ENCODE data around the gene MARCHF10.

DNA sequence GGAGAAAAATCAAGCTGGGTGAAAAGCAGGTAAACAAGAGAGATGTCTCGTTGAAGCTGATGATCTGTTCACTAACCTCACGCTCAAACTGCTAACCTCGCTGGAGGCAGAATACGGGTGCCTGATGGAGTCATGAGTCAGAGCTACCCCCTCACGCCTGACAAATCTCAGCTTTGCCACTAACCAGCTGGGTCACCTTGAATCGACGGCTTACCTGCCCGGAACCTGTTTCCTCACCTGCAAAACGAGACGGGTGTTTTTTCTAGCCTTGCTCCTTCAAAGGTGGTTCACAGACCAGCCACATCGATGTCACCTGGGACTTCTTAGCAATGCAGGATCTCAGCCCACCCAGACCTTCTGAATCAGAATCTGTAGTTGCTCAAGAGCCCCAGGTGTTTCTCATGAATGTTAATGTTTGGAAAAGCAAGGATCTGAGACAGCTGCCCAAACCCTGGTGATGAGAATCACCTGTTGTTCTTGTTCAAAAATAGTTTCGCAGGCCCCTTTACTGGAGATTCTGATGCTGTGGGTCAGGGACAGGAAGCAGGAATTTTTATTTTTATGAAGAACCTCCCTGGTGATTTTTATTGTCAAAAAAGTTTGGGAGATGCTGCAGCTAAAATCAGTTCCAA lies 56.9 kb downstream of the MARCHF10 start:
- TF ChIP-seq CTCF (IDR thresholded peaks at IDR 0.05; ENCODE audit: extremely low read depth in 1 of 2, insufficient read depth in 1 of 2, low read depth in 1 of 2, low read length in 2 of 2) (no peak), POLR2A (IDR thresholded peaks at IDR 0.05; ENCODE audit: low read depth, low read length) (no peak), POLR2AphosphoS5 (IDR thresholded peaks at IDR 0.05; ENCODE audit: insufficient read depth, low read depth, low read length) (no peak), EZH2 (IDR thresholded peaks at IDR 0.05; ENCODE audit: borderline replicate concordance, low read depth, low read length, severe bottlenecking) (no peak)
